ENCODE data around the gene TMBIM4. TPM values are rescaled to one million over a fixed set of nuclear protein-coding genes. Genes with fewer than 3 reads are reported as not detected.

Gene TMBIM4
- total and polyA plus RNA-seq, 8 donors = 56.4 to 106 (median 64.1) TPM

- no peak for DNase-seq
- 47 to 59% methylated on average over 3 of the region's 3 CpGs for WGBS, 2 donors
- FAIRE-seq = no peak
- Histone ChIP-seq H3K27me3 (peaks cover 0 to 4% (median 0%) of the 10 kb centered on the region in 4 donors), H3K36me3 (no peaks in the 10 kb centered on the region), H3K9me3 (no peaks in the 10 kb centered on the region), H3K4me1 (no peaks in the 10 kb centered on the region), H3K27ac (no peak overlapping the region), H3K4me3 (no peak overlapping the region)
- ATAC-seq = no peak
- intact Hi-C loops (cut with DNase I) = no loop called here
- no peak for TF ChIP-seq CTCF (IDR thresholded peaks at IDR 0.05)
These were observed 27.0 kb upstream of the TMBIM4 start for GRCh38 chr12:66196806-66197205.

- H3K4me3 ChIP-seq = no peak overlapping the region
- TF ChIP-seq CTCF (IDR thresholded peaks at IDR 0.05) = no peak
- FAIRE-seq (no peak), DNase-seq (no peak), ATAC-seq (no peak)
- H3K9me3 ChIP-seq = no peaks in the 10 kb centered on the region
- intact Hi-C loops (cut with DNase I) = no loop called here
- H3K4me1 ChIP-seq = no peaks in the 10 kb centered on the region
- 74 to 81% methylated on average over 6 of the region's 6 CpGs for WGBS, 2 donors
- H3K36me3 ChIP-seq = no peaks in the 10 kb centered on the region
- H3K27me3 ChIP-seq = peaks cover 0 to 4% (median 0%) of the 10 kb centered on the region in 4 donors
- H3K27ac ChIP-seq = no peak overlapping the region
These were observed 25.4 kb upstream of the TMBIM4 start for GRCh38 chr12:66195242-66195641.

- FAIRE-seq (no peak), ATAC-seq (no peak)
- H3K27me3 ChIP-seq = peaks cover 0 to 5% (median 0%) of the 10 kb centered on the region in 4 donors
These were observed 24.3 kb upstream of the TMBIM4 start for GRCh38 chr12:66194122-66194521.

GRCh38 chr12:66191547-66192126 is 21.8 kb upstream of the TMBIM4 start:
- H3K27ac ChIP-seq = no peak overlapping the region
- FAIRE-seq (no peak), DNase-seq (no peak), ATAC-seq (no peak)
- H3K27me3 ChIP-seq = peaks cover 0 to 14% (median 0%) of the 10 kb centered on the region in 4 donors
- no peak for TF ChIP-seq CTCF (IDR thresholded peaks at IDR 0.05)
- no peaks in the 10 kb centered on the region for H3K4me1 ChIP-seq
- WGBS, 2 donors = 47 to 61% methylated on average over 7 of the region's 7 CpGs
- no peaks in the 10 kb centered on the region for H3K9me3 ChIP-seq
- no peak overlapping the region for H3K4me3 ChIP-seq
- no peaks in the 10 kb centered on the region for H3K36me3 ChIP-seq
- intact Hi-C loops (cut with DNase I) = no loop called here

More at GRCh38 chr12:66194122-66194521, 24.3 kb upstream of the TMBIM4 start:
- DNase-seq = no peak
- intact Hi-C loops (cut with DNase I) = no loop called here
- Histone ChIP-seq H3K9me3 (no peaks in the 10 kb centered on the region), H3K27ac (no peak overlapping the region), H3K4me1 (no peaks in the 10 kb centered on the region), H3K4me3 (no peak overlapping the region), H3K36me3 (no peaks in the 10 kb centered on the region)
- 95 to 98% methylated on average over 2 of the region's 2 CpGs for WGBS, 2 donors
- TF ChIP-seq CTCF (IDR thresholded peaks at IDR 0.05) = no peak

GRCh38 chr12:66190519-66191370 is 20.9 kb upstream of the TMBIM4 start:
- Histone ChIP-seq H3K27me3 (peaks cover 0 to 14% (median 0%) of the 10 kb centered on the region in 4 donors), H3K36me3 (no peaks in the 10 kb centered on the region), H3K9me3 (no peaks in the 10 kb centered on the region), H3K27ac (peak overlapping the region in 1 of 4 donors; percentile 68), H3K4me1 (no peaks in the 10 kb centered on the region), H3K4me3 (no peak overlapping the region)
- TF ChIP-seq CTCF (IDR thresholded peaks at IDR 0.05) = no peak
- FAIRE-seq (no peak), DNase-seq (no peak), ATAC-seq (no peak)
- intact Hi-C loops (cut with DNase I) = no loop called here
- WGBS, 2 donors = 87% methylated on average over 1 of the region's 1 CpG

Data from pancreas (tissue), 10 donors.